ENCODE measurements around the gene THSD8.

THSD8 gene

DNA sequence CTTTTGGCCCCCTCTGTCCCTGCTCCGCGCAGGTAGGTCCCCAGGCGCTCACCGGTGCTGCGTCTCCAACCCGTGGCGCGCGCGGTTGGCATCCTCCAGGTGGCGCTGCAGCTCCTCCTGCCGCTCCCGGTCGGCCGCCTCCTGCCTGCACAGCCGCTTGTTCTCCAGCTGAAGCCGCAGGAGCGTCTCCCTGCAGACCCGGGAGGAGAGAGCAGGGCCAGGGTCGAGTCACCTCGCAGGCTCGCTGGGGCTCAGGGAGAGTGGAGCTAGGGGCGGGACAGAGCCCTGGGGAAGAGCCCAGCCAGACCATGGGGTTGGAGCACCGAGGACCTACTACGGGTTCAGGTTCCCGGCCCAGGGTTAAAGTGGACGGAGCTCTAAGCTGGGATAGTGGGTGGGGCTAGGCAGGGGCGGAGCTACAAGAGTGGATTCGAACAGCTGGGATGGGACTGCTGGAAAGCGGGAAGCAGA, 35.8 kb upstream of the THSD8 start:
- Histone ChIP-seq H3K4me3 (peak overlapping the region; percentile 33 to 69 (median 52); a peak in 17 of 20 replicates), H3K36me3 (peaks cover 0 to 13% (median 6%) of the 10 kb centered on the region in 11 experiments; a peak in 11 of 22 replicates), H3K4me2 (peak overlapping the region; percentile 65 to 93 (median 79)), H4K20me1 (peaks cover 0 to 19% (median 0%) of the 10 kb centered on the region in 11 experiments; a peak in 5 of 22 replicates), H3K9me3 (replicated peaks in 1 of 11) (no peaks in the 10 kb centered on the region), H3K9ac (peak overlapping the region in 10 of 11 experiments; percentile 3 to 61 (median 32); a peak in 12 of 22 replicates), H3K27ac (no peak overlapping the region), H3K27me3 (no peaks in the 10 kb centered on the region), H3K4me1 (peaks cover 12 to 24% (median 17%) of the 10 kb centered on the region in 10 experiments)
- no peak for TF ChIP-seq Cebpa-rat (IDR thresholded peaks at IDR 0.05)

- Histone ChIP-seq H3K27ac (no peak overlapping the region), H3K9ac (0 out of 22 replicates have a peak overlapping the region, but pooled peaks of 1 of the 11 experiments have one; percentile 14), H3K4me2 (no peak overlapping the region), H3K9me3 (replicated peaks in 1 of 11) (no peaks in the 10 kb centered on the region), H3K27me3 (no peaks in the 10 kb centered on the region), H4K20me1 (peaks cover 0 to 23% (median 0%) of the 10 kb centered on the region in 11 experiments; a peak in 5 of 22 replicates), H3K4me3 (no peak overlapping the region), H3K36me3 (peaks cover 0 to 13% (median 6%) of the 10 kb centered on the region in 11 experiments; a peak in 11 of 22 replicates), H3K4me1 (peaks cover 12 to 32% (median 24%) of the 10 kb centered on the region in 10 experiments)
- no peak for TF ChIP-seq Cebpa-rat (IDR thresholded peaks at IDR 0.05)
These were observed 34.7 kb upstream of the THSD8 start for GRCh38 chr19:12767150-12767549.

- no peak for TF ChIP-seq Cebpa-rat (IDR thresholded peaks at IDR 0.05)
These were observed 34.2 kb upstream of the THSD8 start for GRCh38 chr19:12767666-12768065.

GRCh38 chr19:12769689-12770088, 32.2 kb upstream of the THSD8 start:
- peak overlapping the region in 1 of 11 experiments; percentile 28; a peak in 1 of 22 replicates for H3K27ac ChIP-seq
- peak overlapping the region in 7 of 11 experiments; percentile 17 to 64 (median 48); a peak in 6 of 22 replicates for H3K9ac ChIP-seq

More at GRCh38 chr19:12767666-12768065, 34.2 kb upstream of the THSD8 start:
- H3K36me3 ChIP-seq: peaks cover 0 to 13% (median 6%) of the 10 kb centered on the region in 11 experiments; a peak in 11 of 22 replicates
- H3K4me3 ChIP-seq: no peak overlapping the region
- H3K9me3 ChIP-seq (replicated peaks in 1 of 11): no peaks in the 10 kb centered on the region
- no peaks in the 10 kb centered on the region for H3K27me3 ChIP-seq
- H3K27ac ChIP-seq: no peak overlapping the region
- peaks cover 0 to 24% (median 0%) of the 10 kb centered on the region in 11 experiments; a peak in 6 of 22 replicates for H4K20me1 ChIP-seq
- H3K4me1 ChIP-seq: peaks cover 14 to 36% (median 28%) of the 10 kb centered on the region in 10 experiments
- peak overlapping the region in 1 of 11 experiments; percentile 14; a peak in 1 of 22 replicates for H3K9ac ChIP-seq
- H3K4me2 ChIP-seq: no peak overlapping the region

GRCh38 chr19:12770922-12771321, 30.9 kb upstream of the THSD8 start:
- TF ChIP-seq Cebpa-rat (IDR thresholded peaks at IDR 0.05): no peak
- Histone ChIP-seq H3K4me2 (no peak overlapping the region), H3K27me3 (no peaks in the 10 kb centered on the region), H3K36me3 (no peaks in the 10 kb centered on the region; a peak in 1 of 22 replicates), H3K9me3 (replicated peaks in 1 of 11) (no peaks in the 10 kb centered on the region), H4K20me1 (peaks cover 0 to 32% (median 0%) of the 10 kb centered on the region in 11 experiments; a peak in 7 of 22 replicates), H3K4me1 (peaks cover 28 to 57% (median 47%) of the 10 kb centered on the region in 10 experiments), H3K9ac (no peak overlapping the region), H3K27ac (no peak overlapping the region), H3K4me3 (no peak overlapping the region)

More at GRCh38 chr19:12769689-12770088, 32.2 kb upstream of the THSD8 start:
- Histone ChIP-seq H3K4me1 (peaks cover 24 to 54% (median 42%) of the 10 kb centered on the region in 10 experiments), H3K9me3 (replicated peaks in 1 of 11) (no peaks in the 10 kb centered on the region), H3K36me3 (peaks cover 0 to 2% (median 0%) of the 10 kb centered on the region in 11 experiments; a peak in 3 of 22 replicates), H3K27me3 (no peaks in the 10 kb centered on the region), H4K20me1 (peaks cover 0 to 32% (median 0%) of the 10 kb centered on the region in 11 experiments; a peak in 7 of 22 replicates), H3K4me2 (peak overlapping the region; percentile 73 to 92 (median 88)), H3K4me3 (peak overlapping the region in 5 of 10 experiments; percentile 17 to 52 (median 28); a peak in 5 of 20 replicates)
- no peak for TF ChIP-seq Cebpa-rat (IDR thresholded peaks at IDR 0.05)

DNA sequence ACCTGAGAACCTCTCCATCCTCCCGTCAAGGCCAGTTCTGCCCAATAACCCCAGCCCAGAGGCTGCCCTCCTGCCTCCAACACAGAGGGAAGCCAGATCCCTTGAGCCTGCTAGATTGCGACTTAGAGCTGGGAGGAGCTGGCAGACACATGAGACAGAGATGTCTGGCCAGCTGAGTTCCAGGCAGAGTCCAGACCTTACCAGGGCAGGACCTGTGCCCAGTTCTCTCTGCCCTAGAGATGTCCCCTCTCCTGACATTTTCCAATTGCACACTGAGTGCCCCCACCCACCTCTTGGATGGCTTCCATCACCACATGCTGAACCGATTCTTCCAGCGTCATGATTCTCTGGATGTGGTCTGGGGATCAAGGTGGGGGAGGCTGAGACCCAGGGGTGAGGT, 29.5 kb upstream of the THSD8 start:
- no peak for TF ChIP-seq Cebpa-rat (IDR thresholded peaks at IDR 0.05)
- H3K36me3 ChIP-seq: no peaks in the 10 kb centered on the region; a peak in 1 of 22 replicates
- no peak overlapping the region for H3K27ac ChIP-seq
- peak overlapping the region in 3 of 11 experiments; percentile 10 to 26 (median 13); a peak in 2 of 22 replicates for H3K4me2 ChIP-seq
- no peaks in the 10 kb centered on the region for H3K27me3 ChIP-seq
- H3K4me1 ChIP-seq: peaks cover 35 to 67% (median 48%) of the 10 kb centered on the region in 10 experiments
- no peaks in the 10 kb centered on the region for H3K9me3 ChIP-seq (replicated peaks in 1 of 11)
- peak overlapping the region in 1 of 11 experiments; percentile 42; a peak in 2 of 22 replicates for H3K9ac ChIP-seq
- H3K4me3 ChIP-seq: no peak overlapping the region
- peaks cover 0 to 32% (median 0%) of the 10 kb centered on the region in 11 experiments; a peak in 7 of 22 replicates for H4K20me1 ChIP-seq

DNA sequence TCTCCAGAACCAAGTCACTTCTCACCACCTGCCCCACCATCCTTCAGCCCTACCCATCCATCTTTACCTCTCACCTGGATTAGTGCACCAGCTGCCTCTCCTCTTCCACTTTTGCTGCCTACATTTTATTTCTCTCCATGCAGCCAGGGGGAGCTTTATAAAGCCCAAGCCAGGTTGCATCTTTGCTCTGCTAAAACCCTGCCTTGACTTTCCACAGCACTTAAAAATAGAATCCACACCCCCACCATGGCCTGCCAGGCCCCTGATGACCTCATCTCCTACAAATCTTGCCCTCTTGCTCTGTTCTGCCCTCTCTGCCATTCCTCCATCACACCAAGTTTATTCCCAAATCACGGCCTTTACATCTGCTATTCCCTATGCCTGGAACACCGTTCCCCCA, 28.3 kb upstream of the THSD8 start:
- Histone ChIP-seq H3K4me2 (peak overlapping the region in 7 of 11 experiments; percentile 4 to 94 (median 38); a peak in 8 of 22 replicates), H3K4me3 (no peak overlapping the region), H3K36me3 (no peaks in the 10 kb centered on the region), H3K9ac (peak overlapping the region in 2 of 11 experiments; percentile 6 to 18; a peak in 1 of 22 replicates), H3K9me3 (replicated peaks in 1 of 11) (no peaks in the 10 kb centered on the region), H4K20me1 (peaks cover 0 to 26% (median 0%) of the 10 kb centered on the region in 11 experiments; a peak in 6 of 22 replicates), H3K27ac (no peak overlapping the region), H3K27me3 (no peaks in the 10 kb centered on the region), H3K4me1 (peaks cover 40 to 71% (median 58%) of the 10 kb centered on the region in 10 experiments)
- no peak for TF ChIP-seq Cebpa-rat (IDR thresholded peaks at IDR 0.05)

DNA sequence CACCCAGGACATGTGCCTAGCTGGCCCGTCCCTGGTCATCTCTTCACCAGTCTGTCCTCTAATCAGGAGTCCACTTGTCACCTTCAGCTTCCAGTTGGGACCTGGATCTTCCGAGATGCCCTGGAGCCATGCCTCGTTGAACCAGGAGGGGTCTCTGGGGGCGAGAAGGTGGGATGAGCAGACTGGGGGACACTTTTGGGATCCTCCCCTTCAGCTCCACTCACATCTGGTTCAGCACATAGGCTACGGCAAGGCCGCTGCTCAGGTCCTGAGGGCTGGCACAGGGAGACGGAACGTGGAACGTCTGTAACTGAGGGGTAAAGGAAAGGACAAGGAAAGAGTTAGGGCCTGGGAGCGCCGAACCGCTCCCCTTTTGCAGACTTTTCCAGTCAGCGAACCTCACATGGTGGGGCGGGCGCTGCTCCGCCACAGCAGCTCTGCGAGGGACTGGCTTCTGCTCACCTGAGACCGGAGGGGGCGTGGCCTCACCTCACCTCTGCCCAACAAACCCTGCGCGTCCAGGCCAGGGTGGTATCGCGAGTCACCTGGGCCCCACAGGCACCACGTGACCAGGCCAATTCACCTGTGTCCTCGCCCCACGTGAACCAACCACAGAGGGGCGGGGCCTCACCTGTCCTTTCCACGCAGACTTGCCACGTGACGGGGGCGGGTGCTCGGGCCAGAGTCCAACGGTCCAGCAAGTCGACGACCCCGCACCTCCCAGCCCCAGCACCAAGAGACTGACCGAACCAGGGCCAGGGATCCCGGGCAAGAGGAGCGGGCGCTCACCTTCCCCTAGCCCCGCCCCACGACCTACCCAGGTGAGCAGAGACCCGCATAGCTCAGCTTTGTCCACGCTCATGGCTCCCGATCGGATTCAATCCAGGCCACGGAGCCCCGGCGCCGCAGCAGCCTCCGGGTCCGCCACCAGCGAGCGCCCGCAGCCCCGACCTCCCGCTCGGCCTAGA, 27.0 kb upstream of the THSD8 start, which contains the start of gene HOOK2:
Gene HOOK2 (minus strand): TSS at position 965 of the 968 bp plus-strand sequence. CDS start 103 bp downstream, at position 862.
- H3K4me3 ChIP-seq: peak within 1 kb of the TSS; percentile 60 to 79 (median 69)
- peak within 1 kb of the TSS; percentile 78 to 99 (median 96) for H3K4me2 ChIP-seq
- TF ChIP-seq Cebpa-rat (IDR thresholded peaks at IDR 0.05): no peak
- H3K9ac ChIP-seq: peak within 1 kb of the TSS; percentile 70 to 86 (median 82)
- H3K27ac ChIP-seq: peak within 1 kb of the TSS; percentile 44 to 93 (median 71); a peak in 19 of 22 replicates
- H3K4me1 ChIP-seq: peaks cover 45 to 76% (median 62%) of the 10 kb centered on the region in 10 experiments
- no peaks in the 10 kb centered on the region for H3K9me3 ChIP-seq (replicated peaks in 1 of 11)
- H3K36me3 ChIP-seq: no peaks in the 10 kb centered on the region
- H4K20me1 ChIP-seq: peaks cover 0 to 26% (median 0%) of the 10 kb centered on the region in 11 experiments; a peak in 6 of 22 replicates
- no peaks in the 10 kb centered on the region for H3K27me3 ChIP-seq

Data from BLaER1 treated with 17β-estradiol and CSF1 and Interleukin-3, amounts not matched to agents 10 nM and 100 nM (cell line).